A549 (cell line): ENCODE results near the gene NEURL1.

Experiments
- EHMT2 ChIP-seq: fragments of 200-600 bp; sonication (generic); IDR thresholded peaks from 2 replicates; pipeline ENCODE4 v1.6.1; 2016; ENCODE audit warnings: antibody characterized with exemption, low read depth, mild to moderate bottlenecking, moderate library complexity
- EP300 ChIP-seq, 2 experiments: fragments of >200 bp; sonication (Bioruptor Twin); formaldehyde crosslinking; IDR thresholded peaks; 2 replicates in 1 of 2; 3 replicates in 1 of 2; pipeline ENCODE4 v1.6.1; 2016 to 2017
- MAFK ChIP-seq: fragments of 450-650 bp; IDR thresholded peaks from 2 replicates; pipeline ENCODE4 v1.6.1; 2014; ENCODE audit not compliant: partially characterized antibody
- SMC3 ChIP-seq: fragments of >200 bp; sonication (Bioruptor Twin); formaldehyde crosslinking; IDR thresholded peaks from 3 replicates; pipeline ENCODE4 v1.6.1; 2018; ENCODE audit warnings: inconsistent platforms
- ZFP36 ChIP-seq: fragments of 450-650 bp; IDR thresholded peaks from 2 replicates; pipeline ENCODE4 v1.6.1; 2014; ENCODE audit warnings: borderline replicate concordance; ENCODE audit not compliant: partially characterized antibody
- TF ChIP-seq, protein P1 (sequence below): fragments of 200-600 bp; sonication (generic); IDR thresholded peaks from 2 replicates; pipeline ENCODE4 v1.6.1; 2016; ENCODE audit warnings: antibody characterized with exemption, mild to moderate bottlenecking, moderate library complexity
- TF ChIP-seq, protein P2 (sequence below): fragments of >200 bp; sonication (Bioruptor Twin); formaldehyde crosslinking; IDR thresholded peaks from 3 replicates; pipeline ENCODE4 v1.5.1; 2016

DNA sequence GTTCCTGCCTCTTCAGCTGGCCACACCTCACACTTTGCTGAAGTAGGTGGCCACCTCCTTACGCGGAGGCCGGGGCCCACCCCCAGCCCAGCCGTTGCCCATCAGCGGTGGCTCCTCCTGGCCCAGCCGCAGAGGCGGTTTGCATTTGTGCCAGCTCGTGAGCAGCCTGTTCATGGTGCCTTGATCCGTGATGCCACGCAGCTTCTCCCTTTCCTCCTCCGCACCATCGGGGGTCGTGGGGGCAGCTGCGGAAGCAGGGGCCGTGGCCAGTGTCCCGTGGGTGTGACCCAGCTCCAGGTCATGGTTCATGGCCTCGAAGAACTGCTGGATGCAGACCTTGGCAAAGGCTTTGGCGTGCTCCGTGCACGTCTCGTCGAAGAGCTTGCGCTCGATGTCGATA lies 38.3 kb upstream of the NEURL1 start:
- TF ChIP-seq, protein P1, sequence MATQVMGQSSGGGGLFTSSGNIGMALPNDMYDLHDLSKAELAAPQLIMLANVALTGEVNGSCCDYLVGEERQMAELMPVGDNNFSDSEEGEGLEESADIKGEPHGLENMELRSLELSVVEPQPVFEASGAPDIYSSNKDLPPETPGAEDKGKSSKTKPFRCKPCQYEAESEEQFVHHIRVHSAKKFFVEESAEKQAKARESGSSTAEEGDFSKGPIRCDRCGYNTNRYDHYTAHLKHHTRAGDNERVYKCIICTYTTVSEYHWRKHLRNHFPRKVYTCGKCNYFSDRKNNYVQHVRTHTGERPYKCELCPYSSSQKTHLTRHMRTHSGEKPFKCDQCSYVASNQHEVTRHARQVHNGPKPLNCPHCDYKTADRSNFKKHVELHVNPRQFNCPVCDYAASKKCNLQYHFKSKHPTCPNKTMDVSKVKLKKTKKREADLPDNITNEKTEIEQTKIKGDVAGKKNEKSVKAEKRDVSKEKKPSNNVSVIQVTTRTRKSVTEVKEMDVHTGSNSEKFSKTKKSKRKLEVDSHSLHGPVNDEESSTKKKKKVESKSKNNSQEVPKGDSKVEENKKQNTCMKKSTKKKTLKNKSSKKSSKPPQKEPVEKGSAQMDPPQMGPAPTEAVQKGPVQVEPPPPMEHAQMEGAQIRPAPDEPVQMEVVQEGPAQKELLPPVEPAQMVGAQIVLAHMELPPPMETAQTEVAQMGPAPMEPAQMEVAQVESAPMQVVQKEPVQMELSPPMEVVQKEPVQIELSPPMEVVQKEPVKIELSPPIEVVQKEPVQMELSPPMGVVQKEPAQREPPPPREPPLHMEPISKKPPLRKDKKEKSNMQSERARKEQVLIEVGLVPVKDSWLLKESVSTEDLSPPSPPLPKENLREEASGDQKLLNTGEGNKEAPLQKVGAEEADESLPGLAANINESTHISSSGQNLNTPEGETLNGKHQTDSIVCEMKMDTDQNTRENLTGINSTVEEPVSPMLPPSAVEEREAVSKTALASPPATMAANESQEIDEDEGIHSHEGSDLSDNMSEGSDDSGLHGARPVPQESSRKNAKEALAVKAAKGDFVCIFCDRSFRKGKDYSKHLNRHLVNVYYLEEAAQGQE = no peak
- no peak for TF ChIP-seq ZFP36
- TF ChIP-seq, protein P2, sequence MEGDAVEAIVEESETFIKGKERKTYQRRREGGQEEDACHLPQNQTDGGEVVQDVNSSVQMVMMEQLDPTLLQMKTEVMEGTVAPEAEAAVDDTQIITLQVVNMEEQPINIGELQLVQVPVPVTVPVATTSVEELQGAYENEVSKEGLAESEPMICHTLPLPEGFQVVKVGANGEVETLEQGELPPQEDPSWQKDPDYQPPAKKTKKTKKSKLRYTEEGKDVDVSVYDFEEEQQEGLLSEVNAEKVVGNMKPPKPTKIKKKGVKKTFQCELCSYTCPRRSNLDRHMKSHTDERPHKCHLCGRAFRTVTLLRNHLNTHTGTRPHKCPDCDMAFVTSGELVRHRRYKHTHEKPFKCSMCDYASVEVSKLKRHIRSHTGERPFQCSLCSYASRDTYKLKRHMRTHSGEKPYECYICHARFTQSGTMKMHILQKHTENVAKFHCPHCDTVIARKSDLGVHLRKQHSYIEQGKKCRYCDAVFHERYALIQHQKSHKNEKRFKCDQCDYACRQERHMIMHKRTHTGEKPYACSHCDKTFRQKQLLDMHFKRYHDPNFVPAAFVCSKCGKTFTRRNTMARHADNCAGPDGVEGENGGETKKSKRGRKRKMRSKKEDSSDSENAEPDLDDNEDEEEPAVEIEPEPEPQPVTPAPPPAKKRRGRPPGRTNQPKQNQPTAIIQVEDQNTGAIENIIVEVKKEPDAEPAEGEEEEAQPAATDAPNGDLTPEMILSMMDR = no peak
- no peak for TF ChIP-seq EP300 (IDR thresholded peaks at IDR 0.05)
- no peak for TF ChIP-seq SMC3
- no peak for TF ChIP-seq EHMT2
- TF ChIP-seq MAFK = no peak
